NB4 (cell line): ENCODE data around the gene ADAMTSL1.

ENCODE experiments used
- POLR2A ChIP-seq: IDR thresholded peaks from 2 replicates; pipeline ENCODE4 v1.6.1; 2011; ENCODE audit warnings: mild to moderate bottlenecking; ENCODE audit not compliant: insufficient read length; ENCODE audit errors: extremely low read depth
- TF ChIP-seq, protein P1 (sequence below): IDR thresholded peaks from one replicate; pipeline ENCODE4 v1.5.1; 2012; ENCODE audit warnings: low read depth, low read length

DNA sequence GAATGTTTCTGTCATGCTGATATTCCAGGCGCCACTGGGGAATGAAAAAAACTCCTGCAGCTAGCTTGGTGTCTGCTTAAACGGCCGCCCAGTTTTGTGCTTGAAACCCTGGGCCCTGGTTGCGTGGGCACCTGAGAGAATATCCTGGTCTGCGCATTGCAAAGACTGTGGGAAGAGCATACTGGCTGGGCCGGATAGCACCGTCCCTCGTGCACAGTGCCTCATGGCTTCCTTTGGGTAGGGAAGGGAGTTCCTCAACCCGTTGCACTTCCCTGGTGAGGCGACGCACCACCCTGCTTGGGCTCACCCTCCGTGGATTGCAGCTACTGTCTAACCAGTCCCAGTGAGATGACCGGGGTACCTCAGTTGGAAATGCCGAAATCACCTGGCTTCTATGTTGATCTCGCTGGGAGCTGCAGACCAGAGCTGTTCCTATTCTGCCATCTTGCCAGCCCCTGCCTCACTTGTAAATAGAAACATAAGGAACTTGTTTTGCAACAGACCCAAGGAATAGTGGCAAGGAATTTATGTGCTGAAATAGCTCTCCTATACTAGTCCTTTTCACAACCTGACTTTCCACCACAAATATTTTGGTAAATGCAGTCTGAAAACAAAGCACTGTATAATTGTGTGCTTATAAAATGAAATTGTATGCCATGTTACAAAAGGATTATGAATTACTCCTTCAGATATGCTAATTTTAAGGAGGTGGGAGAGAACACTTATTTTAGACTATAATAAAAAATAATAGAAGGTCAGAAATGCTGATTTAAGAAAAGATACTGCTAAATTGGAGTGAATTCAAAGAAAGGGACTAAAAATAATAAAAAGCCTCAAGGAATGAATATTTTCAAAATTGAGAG lies 90.3 kb downstream of the ADAMTSL1 start:
- TF ChIP-seq, protein P1, sequence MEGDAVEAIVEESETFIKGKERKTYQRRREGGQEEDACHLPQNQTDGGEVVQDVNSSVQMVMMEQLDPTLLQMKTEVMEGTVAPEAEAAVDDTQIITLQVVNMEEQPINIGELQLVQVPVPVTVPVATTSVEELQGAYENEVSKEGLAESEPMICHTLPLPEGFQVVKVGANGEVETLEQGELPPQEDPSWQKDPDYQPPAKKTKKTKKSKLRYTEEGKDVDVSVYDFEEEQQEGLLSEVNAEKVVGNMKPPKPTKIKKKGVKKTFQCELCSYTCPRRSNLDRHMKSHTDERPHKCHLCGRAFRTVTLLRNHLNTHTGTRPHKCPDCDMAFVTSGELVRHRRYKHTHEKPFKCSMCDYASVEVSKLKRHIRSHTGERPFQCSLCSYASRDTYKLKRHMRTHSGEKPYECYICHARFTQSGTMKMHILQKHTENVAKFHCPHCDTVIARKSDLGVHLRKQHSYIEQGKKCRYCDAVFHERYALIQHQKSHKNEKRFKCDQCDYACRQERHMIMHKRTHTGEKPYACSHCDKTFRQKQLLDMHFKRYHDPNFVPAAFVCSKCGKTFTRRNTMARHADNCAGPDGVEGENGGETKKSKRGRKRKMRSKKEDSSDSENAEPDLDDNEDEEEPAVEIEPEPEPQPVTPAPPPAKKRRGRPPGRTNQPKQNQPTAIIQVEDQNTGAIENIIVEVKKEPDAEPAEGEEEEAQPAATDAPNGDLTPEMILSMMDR = no peak
- TF ChIP-seq POLR2A = no peak
